HG03175 (cell line): ENCODE data around the gene PRSS12.
"Not testable (repeated sequence)": the region's sequence is repeated elsewhere in the genome, so short reads cannot be mapped to it uniquely, and the experiment has no call there.

Source experiments
- ATAC-seq: cut with Tn5 transposase; IDR thresholded peaks from one replicate; pipeline ENCODE4 v1.9.1; 2021; ENCODE audit warnings: mild to moderate bottlenecking, moderate library complexity; ENCODE audit not compliant: unreplicated experiment

The PRSS12 gene

DNA sequence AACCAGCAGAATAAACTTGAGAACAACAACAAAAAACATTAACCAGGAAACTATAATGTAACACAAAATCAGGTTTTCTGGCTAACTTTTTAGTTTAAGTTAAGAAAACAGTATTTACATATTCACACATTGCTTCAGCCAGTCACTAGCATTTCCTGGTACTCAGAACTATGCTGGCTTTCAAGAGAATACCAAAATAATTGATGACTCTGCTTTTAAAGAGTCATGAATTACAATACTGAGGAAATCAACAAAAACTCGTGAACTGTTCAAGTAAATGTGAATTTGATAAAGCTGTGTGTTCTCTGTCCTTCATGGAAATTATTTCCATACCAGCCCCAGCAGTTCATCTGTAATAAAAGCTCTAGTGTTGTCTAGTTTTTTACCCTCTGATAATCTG, 27.4 kb downstream of the PRSS12 start:
- ATAC-seq = no peak

DNA sequence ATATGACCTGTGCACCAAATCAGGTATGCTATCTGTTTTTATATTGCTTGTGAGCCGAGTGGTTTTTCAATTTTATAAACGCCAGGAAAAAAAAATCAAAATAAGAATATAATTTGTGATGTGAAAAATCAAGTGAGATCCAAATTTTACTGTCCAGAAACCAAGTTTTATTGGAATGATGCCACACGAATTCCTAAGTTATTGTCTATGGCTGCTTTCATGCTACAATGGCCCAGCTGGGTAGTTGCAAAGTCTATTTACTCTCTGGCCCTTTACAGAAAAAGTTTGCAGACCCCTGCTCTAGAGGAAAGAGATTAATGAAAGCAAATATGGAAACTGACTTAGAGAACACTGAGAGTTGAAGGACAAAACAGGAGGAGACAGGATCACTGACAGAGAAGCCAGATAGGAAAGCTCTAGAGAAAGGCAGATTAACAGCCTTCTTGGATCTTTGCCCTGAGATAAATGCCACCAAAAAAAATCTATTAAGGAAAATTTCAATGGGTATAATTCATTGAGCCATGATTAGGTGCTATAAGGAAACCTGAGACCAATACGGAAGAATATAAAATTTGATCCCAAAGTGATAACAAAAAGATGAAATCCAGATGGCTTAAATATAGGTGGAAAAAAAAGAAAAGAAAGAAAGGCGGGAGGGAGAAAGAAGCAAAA, 29.8 kb downstream of the PRSS12 start:
- ATAC-seq = no peak

DNA sequence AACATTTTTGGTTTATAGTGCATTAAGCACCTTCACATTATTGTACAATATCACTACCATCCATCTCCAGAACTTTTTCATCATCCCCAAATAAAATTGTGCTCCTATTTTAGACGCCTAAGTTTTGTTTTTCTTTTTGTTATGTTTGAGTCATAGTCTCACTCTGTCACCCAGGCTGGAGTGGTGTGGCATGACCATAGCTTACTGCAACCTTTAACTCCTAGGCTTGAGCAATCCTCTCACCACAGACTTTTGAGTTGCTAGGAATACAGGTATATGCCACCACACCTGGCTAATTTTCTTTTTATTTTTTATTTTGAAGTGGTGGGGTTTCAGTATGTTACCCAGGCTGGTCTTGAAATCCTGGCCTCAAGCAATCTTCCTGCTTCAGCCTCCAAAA, 33.9 kb downstream of the PRSS12 start:
- ATAC-seq = no peak

DNA sequence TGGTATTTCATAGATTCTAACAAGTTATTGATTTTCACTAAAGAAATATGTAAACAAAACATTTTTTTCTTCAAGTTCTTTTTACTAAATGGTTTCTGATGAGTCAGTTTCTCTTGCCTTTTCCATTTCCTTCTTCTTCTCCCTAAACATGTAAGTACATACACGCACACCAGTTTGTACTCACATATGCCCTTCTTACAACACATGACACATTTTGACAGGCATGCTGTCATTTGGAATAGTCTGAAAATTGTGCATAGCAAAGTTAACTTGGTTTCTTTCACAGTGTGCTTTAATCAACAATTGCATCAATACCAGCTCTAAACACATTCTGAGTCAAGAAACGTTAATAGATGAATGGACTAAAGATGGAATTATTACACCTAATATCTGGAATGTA, 35.1 kb downstream of the PRSS12 start:
- no peak for ATAC-seq

DNA sequence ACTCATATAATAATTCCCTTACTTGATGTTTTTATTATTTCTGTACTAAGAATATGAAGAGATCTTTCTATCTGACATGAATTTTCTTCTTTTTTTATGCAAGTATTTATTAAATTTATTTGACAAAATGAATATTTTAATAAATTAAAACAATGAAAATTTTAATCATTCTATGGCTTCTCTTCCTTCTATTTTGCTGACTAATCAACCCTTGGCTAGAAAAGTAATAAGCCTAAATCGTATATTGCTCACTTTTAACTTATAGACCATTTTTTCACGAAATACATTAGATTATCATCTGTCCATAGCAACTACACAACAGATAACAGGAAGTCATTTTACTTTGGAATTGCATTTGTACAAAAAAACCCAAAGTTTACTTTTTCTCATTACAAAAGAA, 38.6 kb downstream of the PRSS12 start:
- ATAC-seq = no peak

DNA sequence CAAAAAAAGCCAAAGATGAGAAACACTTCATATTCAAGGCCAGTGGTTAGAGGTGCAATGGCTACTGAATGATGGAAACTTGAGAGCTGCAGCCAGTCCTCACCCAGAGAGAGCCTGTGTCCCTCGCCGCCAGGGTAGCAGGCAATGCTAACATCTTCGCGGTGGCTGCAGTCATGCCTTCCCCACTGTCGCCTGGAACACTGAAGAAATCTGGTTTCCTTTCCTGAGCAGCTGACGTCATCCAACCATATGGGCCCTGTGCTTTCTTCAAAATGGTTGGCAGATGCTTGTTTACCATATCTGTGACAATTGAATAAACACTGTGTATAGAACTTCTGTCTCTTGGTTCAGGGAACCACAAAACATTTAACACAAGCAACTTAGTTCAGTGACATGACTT, 39.7 kb downstream of the PRSS12 start:
- no peak for ATAC-seq

DNA sequence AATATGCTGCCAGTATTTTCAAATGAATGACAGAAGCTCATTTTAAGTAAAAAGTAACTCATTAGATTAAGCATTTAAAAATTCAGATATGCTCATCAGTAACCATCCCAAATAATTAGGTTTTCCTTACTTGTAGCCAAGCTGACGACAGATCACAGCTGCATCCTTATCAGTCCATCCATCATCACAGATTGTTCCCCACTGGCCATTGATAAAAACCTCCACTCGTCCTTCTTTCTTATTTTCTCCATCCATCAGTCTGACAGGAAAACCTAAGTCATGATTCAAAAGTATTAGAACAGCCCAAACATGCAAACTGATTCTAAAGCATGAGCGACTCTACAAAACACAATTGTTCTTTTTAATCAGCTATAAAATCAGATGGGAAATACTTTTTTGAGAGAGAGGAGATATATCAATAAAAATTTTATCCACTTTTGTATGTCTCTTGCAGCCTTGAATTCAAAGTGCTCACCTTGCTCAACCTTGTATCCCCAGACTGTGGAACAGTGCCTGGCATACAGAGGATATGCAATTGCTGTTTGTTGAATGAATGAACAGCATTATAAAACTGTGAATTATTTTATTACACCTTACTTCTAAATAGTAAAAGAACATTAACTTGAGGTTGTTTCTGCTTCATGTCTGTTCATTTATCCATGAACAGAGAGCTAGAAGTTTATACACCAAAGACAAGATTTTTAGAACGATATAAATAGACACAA, 44.3 kb downstream of the PRSS12 start:
- ATAC-seq = no peak

DNA sequence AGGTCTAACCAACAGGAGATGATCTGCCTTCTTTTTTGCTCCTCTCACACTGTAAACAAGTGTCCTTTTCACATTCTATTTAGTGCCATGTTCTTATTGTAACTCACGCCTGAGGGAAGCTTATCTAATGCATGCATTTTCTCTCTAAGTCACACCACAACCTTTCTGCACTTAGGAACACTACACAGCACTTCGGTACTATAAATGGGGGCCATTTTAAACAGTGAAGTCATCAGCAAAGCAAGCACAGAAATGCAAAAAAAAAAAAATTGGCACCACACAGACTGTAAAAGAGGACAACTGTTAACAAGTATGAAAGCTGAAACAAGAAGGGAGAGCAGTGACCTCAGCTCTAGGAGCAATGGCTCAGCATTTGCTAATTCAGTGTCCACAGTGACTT, 45.2 kb downstream of the PRSS12 start:
- no peak for ATAC-seq

DNA sequence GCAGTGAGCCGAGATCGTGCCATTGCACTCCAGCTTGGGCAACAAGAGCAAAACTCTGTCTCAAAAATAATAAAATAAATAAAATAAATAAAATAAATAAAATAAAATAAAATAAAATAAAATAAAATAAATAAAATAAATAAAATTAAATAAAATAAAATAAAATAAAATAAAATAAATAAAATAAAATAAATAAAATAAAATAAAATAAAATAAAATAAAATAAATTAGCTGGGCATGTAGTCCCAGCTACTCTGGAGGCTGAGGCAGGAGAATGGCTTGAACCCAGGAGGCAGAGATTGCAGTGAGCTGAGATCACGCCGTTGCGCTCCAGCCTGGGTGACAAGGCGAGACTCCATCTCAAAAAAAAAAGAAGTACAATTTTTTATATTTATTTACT, 53.2 kb downstream of the PRSS12 start:
- ATAC-seq = not testable (repeated sequence)

DNA sequence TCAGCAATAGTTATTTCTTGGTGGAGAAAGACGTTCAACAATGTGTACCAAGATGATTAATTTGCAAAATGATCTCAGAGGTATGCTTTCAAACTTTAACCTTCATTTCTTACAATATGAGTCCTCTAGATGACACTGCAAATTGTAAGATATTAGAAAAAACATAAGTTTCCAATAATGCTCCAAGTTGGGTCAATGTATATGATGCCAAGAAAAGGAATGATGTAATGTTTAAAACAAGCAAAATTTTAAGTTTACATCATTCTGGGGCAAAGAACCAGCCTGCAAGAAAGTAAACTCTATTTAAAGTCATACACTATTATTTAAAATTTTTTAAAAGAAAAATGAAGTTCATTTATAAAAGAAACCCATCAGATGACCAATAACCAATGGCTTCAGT, 56.1 kb downstream of the PRSS12 start:
- ATAC-seq = no peak

DNA sequence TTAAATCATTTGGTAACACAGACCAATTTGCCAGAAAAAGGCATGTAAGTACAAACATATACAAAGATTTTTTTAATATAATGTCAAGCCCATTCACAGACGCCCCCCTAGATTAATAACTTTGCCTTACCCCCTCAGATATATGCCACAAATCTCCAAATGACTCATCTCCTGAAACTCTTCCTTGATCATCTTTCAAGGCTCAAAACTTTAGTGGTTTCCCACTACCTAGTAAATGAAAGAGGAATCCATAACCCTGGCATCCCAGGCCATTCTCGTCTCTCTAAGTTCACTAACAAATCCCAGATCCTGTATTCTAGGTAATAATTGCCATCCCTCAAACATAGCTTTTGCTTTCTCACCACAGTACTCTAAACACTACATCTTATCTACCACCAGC, 61.9 kb downstream of the PRSS12 start:
- ATAC-seq = no peak

DNA sequence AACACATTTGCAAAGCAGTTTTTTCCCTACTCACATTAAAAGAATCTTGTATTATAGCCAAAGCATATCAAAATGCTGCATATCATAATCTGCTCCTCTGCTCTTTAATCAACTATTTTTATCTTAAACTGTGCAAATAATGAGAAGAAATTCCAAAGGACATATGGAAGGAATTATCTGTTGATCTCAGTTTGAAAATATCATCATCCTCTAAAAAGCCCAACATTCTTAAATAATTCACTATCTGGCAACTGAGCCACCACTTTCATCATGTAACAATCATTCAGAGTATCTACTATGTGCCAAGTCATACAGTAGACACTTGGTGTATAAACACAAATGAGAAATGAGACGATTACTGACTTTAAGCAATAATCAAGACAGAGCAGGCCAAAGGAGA, 63.0 kb downstream of the PRSS12 start:
- no peak for ATAC-seq

DNA sequence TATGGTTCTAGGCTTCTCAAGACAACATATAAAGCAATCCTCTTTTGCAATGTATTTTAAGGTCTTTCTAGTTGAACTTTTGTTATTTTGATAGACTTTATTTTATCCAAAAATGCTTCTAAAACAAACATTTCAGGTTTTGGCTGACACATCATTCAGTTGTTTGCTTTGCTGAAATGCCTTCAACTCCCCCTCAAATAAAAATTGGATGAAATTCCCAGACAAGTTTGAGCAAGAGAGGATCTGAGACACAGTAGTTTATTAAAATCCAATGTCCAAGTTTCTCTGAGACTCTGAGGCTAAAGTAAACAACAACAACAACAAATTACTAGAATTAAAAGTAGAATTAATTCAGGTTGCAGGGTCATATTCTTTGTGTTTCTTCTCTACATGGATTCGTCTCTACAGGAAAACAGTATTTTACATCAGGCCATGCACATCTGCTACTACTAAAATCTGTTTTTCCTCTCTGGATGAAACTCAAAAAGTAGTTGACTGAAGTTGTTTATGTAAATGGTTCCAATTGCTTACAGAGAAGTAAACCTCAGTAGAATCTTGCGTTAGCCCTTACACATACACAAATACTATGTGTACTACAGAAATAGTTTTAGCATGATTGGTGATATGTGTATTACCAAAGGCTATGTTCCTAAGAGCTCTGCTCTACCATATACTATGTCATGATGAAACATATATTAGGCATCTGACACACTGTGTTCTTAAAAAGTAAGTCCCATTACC, 64.9 kb downstream of the PRSS12 start:
- no peak for ATAC-seq

DNA sequence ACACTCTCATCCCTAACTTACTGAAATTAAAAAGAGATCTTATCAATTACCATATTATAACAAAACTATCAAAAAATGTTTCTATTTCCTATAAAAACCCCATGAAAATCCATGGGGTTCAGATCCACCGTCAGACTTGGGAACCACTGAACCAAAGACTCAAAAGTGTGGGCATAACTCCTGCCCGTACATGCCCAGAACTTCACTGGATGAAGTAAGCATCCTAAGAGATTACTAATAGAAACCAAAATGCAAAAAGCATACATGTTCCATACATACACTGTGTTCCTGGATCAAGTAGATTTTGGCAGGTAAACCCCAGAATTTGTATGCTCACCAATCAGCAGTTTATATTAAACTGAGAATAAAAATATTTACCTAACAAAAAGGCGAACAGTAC, 66.1 kb downstream of the PRSS12 start:
- ATAC-seq = no peak

DNA sequence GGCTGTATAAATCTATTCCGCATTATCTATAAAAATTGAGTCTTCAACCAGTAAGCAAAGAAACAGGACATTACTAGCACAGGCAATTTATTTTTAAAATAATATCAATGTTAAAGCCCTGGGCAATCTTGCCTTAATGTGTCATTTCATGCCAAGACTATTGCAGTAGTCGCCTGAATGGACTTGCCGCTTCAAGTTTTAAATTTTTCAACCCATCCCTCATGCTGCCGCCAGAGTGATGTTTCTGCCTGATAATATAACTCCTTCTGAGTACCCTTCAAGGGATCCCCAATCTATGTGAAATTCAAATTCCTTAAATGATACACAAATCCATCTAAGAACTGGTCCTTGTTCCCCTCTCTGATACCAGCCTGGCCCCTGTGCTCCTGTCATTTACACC, 66.9 kb downstream of the PRSS12 start:
- no peak for ATAC-seq

DNA sequence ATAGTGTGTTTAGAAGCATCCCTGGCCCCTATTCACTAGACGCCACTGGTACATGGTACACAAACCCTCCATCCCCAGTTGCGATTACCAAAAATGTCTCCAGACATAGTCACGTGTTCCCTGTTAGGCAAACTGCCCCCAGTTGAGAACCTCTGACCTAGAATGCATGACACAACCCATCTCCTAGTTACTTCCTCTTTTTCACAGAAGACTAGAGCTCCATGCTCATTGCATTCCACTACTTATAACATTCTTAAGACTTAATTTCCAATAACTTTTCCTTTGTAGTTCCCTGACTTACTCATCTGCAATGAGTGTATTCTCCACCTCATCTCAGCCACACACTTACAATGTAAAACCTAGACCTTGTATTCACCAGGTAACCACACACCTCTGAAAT, 68.6 kb downstream of the PRSS12 start:
- peak; percentile 70 for ATAC-seq

DNA sequence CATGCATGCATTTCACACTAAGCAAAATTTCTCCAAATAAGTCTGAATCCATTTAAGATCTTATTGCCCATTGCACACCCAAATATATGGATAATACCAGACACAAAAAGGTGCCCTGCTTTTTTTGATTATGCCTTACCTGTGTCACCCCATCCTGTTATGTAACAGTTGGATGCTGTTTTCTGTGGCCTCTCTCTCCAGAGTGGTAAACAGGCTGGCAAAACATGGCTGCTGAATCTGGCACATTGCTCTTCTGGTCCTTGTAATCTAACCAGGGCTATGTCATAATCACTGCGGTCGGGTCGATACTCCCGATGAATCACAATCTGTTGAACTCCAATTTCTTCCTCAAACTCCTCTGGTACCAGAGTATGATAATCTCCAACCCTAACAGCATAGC, 70.1 kb downstream of the PRSS12 start:
- no peak for ATAC-seq

DNA sequence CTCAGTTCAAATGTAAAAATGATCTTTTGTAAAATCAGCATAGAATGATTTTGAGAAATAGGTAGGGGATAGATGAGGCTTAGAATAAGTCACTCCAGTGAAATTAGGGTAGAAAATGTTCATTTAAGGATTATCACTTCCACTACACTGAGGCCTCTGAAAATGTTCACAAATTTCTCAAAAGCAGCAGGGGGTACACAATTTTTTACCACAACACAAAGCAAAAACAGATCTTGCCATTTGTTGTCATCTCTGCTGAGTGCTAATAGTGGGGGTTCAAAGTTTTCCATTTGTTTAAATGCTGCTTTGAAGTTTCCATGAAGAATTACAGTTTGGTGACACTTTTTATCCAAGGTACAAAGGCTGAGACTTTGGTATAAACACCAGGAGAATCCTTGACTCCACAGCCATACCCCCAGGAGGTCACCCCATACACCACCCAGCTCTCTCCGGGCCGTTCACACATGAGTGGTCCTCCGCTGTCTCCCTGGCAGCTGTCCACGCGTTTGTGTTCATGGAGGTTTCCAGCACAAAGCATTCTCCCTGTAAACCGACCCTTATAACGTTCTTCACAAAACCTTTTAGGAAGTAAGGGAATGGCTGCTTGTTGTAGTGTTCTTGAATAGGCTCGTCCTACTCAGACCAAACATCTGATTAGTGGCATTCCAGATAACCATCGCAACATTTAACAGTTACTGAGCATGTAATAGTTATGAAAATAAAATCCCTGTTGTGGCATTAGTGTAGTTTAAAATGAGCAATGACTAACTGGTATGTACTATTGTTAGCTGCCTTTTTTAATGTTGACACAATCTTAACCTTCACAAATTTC, 71.0 kb downstream of the PRSS12 start:
- ATAC-seq = no peak

DNA sequence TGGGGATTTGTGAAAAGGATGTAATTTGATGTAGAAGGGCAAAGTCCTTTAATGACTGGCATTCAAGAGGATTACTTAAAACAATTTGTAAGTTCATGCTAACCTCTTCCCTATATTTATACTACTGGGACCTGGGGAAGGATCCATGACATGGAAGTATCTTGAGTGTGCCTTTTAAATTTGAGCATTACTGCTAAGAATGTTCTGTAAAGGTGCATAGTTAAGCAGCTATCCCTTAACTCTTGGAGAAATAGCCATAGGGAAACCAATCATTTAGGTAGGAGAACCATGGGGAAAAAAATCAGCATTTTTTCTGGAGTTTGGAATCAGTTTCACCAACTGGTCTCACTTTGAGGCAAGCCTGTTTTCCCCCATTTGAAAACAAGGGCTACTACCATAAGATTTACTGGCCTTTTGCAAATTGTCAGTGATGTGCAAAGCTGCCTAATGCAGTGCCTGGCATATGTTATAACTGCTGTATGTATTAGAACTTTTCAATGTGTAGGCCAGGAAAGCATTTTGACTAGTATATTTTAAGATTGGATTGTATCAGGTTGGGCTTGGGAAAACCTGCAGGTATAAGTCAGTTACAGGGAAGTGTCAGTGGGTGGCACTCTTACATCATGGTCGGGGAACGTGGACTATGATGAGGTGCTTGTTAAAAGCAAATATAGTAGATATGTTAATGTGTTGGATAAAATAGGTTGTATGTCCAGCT, 72.1 kb downstream of the PRSS12 start:
- ATAC-seq = no peak

DNA sequence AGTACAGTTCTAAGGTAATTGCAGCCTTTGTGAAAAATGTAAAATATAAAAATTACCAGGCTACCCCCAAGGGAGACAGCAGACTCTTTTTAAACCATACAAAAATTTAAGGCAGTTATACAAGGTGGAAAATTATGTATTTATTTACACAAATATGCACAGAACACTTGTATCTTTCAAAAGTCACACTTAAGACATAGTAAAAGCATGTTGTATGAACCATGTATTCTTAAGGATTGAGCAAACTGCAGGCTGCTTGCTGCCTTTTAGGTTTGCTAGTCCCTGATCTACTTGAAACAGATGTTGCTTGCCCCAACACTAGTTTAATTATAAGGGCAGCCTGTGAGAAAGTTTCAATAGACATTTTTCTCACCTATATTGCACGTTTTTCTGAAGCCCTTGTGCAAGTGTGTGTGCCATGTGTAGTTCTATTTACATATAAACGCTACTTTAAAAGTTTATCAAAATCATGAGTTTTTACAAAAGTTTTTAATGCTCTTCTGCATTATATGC, 72.8 kb downstream of the PRSS12 start:
- ATAC-seq = no peak
